GM21515 (cell line): Measurements from ENCODE around the gene ELAVL3.

Experiments used
- ATAC-seq: cut with Tn5 transposase; IDR thresholded peaks from one replicate; pipeline ENCODE4 v1.9.1; 2021; ENCODE audit not compliant: unreplicated experiment

Gene ELAVL3

GRCh38 chr19:11480715-11481533, at the start of gene ELAVL3:
ELAVL3 (minus strand) TSS chr19:11481046; CDS start chr19:11480608, 438 bp downstream.
- no peak for ATAC-seq

GRCh38 chr19:11530432-11530831, 49.6 kb upstream of the ELAVL3 start:
- ATAC-seq = no peak

DNA sequence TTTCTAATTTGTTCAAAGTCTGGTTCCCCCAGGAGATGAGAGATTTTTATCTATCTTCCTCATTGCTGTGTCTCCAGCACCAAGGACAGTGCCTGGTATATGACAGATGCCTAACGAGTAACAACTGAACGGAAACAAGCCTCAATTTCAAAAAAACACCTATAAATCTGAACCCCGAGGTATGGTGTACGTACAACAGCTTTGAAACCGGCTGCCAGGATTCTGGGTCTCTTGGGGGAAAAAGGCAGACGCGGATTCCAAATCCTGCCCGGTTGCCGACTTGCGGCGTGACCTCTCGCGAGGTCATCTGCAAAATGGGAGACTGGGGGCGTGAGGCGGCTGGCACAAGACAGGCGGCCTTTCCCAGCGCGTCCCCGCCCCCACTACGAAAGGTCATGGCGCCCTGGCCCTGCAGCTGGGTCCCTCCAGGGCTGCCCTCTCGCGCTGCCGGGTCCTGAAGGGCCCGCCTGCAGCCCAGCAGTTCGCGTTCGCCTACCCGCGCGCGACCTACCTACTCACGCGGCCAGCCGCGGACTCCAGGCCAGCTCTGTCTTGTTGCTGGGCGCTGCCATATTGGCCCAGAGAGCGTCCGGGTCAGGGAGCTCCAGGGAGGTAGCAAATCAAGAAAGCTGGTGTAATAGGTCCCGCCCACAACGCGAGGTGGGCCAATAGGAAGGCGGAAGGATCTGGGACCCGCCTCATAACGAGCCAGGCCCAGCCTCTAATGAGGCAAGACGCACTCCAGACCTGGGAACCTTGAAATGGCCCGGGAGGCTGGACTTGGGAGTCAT, 47.9 kb upstream of the ELAVL3 start, which contains the start of gene ECSIT:
Gene ECSIT, minus strand, starts transcription at position 584 of the 791 bp plus-strand sequence. CDS start 9,964 bp downstream, outside the sequence.
- ATAC-seq = peak; percentile 91

- no peak for ATAC-seq
Observed at GRCh38 chr19:11519138-11519537, 38.3 kb upstream of the ELAVL3 start.

GRCh38 chr19:11513946-11514345, 33.1 kb upstream of the ELAVL3 start:
- no peak for ATAC-seq

DNA sequence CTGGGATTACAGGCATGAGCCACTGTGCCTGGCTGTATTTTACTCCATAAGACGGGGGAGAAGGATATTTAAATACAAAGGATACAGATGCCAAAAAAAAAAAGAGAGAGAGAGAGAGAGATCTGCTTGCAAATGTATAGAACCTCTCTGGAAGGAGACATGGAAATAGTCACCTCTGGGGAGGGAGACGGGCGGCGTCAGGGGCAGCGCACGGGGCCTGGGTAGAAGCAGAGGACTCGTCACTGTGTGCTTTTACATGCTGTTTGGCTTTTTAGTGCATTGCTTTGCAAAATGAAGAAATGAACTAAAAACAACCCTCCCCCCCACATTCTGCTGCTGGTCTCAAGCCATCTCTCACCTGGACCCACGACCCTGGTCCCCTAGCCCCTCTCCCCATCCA, 29.6 kb upstream of the ELAVL3 start:
- no peak for ATAC-seq

- no peak for ATAC-seq
Observed at GRCh38 chr19:11507370-11508078, 26.7 kb upstream of the ELAVL3 start.

GRCh38 chr19:11506967-11507366, 26.1 kb upstream of the ELAVL3 start:
- no peak for ATAC-seq

DNA sequence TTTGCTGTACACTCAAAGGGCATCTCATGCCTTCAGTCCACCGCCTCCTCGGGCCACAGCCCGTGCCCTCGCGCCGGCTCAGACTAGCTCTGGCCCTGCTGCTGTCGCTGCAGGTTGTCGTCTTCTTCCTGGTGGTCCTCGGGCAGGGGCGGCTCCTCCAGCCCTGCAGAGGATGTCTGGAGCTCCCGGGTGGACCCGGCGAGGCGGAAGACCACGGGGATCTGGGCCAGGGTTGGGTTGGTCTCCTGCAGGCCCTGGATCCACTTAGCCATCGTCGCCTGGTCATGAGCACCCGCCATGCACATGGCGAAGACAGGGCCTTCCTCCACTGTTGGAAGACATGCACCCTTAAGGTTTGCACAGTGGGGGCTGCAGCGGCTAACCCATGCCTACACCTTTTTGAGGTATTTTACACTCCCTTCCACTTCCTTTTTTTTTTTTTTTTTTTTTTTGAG, 25.3 kb upstream of the ELAVL3 start:
- ATAC-seq = peak; percentile 8

GRCh38 chr19:11505504-11506100, 24.8 kb upstream of the ELAVL3 start, which contains the start of gene ZNF653:
ZNF653 (minus strand) TSS chr19:11505839; CDS start chr19:11505786, 53 bp downstream.
- ATAC-seq = peak; percentile 52

GRCh38 chr19:11505032-11505503, 24.2 kb upstream of the ELAVL3 start:
- peak; percentile 81 for ATAC-seq

- ATAC-seq = no peak
Observed at GRCh38 chr19:11504502-11505031, 23.7 kb upstream of the ELAVL3 start.

GRCh38 chr19:11499890-11500420, 19.1 kb upstream of the ELAVL3 start:
- no peak for ATAC-seq

- ATAC-seq = no peak
Observed at GRCh38 chr19:11499220-11499726, 18.4 kb upstream of the ELAVL3 start.

DNA sequence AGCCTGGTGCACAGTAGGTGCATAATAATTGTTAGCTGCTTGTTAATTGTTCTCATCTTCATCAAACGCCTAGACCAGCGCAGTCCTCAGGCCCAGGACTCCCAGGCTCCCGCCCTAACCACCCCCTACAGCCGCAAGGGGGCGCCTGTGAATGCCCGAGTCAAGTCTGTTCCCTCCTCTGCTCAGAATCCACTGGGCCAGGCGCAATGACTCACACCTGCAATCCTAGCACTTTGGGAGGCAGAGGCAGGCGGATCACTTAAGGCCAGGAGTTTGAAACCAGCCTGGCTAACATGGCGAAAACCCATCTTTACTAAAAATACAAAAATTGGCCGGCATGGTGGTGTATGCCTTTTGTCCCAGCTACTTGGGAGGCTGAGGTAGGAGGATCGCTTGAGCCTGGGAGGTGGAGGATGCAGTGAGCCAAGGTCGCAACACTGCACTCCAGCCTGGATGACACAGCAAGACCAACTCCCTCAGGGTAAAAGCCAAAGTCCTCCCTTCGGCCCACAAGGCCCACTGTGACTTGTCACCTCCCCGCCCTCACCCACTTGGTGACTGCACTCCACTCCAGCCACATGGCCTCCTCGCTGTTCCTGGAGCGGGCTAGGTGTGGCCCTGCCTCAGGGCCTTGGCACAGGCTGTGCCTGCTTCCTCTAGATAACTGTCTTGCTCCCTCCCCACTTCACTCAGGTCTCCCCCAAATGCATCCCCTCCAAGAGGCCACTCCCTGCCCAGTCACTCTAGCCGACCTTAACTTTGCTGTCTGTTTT, 15.7 kb upstream of the ELAVL3 start:
- ATAC-seq = no peak

DNA sequence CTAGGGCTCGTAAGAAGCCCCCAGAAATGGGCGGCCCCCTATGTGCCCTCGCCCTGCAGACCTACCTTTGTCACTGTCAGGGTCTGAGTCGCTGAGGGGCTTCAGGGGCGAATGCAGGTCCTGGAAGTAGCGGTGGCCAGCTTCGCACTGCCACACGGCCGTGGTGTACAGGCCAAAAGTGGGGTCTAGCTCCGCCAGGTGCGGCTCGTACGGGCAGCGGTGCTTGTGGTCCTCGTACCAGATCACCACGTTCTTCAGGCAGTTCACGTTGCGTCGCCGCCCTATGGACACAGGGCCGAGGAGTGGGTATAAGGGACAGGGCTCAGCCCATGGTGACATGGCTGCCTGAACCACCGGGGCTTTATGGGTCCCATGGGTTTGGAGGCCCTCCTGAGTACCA, 15.0 kb upstream of the ELAVL3 start:
- ATAC-seq = no peak

DNA sequence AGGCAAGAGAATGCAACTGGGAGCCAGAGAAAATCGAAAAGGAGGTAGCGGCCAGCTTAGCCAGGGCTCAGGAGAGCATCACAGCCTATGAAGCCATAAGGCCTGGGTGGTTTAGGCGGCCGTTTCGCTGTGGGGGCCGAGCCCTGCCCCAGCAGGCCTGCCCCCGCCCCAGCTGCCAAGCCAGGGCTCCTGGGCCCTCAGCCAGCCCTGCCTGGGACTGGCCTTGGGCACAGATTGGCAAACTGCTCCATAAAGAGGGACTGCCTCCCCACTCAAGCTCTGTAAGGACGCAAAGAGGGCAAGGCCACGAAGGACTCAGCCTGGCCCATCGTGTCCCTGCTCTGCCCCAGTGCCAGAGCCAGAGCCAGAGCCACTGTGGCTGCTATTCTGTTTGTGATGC, 14.6 kb upstream of the ELAVL3 start:
- ATAC-seq = no peak

DNA sequence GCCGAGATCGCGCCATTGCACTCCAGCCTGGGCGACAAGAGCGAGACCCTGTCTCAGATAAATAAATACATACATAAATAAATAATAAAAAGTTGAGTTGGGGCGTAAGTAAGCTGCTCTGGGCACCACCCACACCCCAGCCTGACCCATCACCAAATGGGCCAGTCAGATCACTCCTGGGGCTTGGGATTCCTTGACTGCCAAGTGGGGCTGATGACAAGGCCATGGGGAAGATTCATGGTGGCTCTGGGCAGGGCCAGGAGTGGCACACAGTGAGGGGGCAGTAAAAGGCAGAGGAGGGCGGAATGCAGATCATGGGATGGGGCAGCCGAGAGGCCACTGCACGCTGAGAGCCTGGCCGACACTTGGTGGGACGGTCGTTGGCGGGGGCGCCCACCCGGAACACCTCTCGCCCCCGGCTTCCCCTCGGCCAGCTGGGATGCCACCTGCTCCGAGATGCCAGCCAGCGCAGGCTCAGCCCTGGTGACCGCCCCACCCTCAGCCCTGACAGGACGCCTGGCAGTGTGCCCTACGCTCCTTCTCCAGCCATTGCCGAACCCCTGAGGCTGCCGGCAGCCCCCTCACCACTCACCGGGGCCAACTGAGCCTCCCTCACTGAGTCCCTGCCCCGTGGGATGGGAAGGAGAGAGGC, 13.9 kb upstream of the ELAVL3 start:
- ATAC-seq = no peak

DNA sequence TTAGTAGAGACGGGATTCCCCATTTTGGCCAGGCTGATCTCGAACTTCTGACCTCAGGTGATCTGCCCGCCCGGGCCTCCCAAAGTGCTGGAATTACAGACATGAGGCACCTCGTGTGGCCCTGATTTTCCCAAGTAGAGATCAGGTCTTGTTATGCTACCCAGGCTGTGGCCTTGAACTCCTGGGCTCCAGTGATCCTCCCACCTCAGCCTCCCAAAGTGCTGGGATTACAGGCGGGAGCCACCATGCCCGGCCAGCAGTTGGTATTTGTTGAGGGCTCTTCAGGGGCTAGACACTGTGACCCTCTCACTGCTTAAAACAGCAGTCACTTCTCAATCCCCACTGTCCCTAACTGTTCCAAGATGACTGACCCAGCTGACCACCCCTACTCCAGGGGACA, 8.5 kb upstream of the ELAVL3 start:
- ATAC-seq = no peak
